Activated CD4-positive, alpha-beta T cell treated with anti-CD3 and anti-CD28 coated beads, Interleukin-2, amount 50 U/mL, for 48 hours (primary cell): ENCODE measurements around the gene KCNH5.

ENCODE experiments used
- DNase-seq, 2 experiments: peaks; one replicate each; pipeline ENCODE4 v3.0.0-alpha.2; 2020

The KCNH5 gene

GRCh38 chr14:62736048-62737043 is 308.9 kb downstream of the KCNH5 start:
- DNase-seq, result no peak

GRCh38 chr14:62734831-62735230 is 310.4 kb downstream of the KCNH5 start:
- no peak for DNase-seq

- no peak for DNase-seq
These were observed 322.9 kb downstream of the KCNH5 start for GRCh38 chr14:62722406-62722805.

- no peak for DNase-seq
These were observed 326.6 kb downstream of the KCNH5 start for GRCh38 chr14:62718629-62719028.

- no peak for DNase-seq
These were observed 333.8 kb downstream of the KCNH5 start for GRCh38 chr14:62711351-62712023.

GRCh38 chr14:62710811-62711210 is 334.4 kb downstream of the KCNH5 start:
- DNase-seq, result no peak

- no peak for DNase-seq
These were observed 335.5 kb downstream of the KCNH5 start for GRCh38 chr14:62709773-62710172.

- no peak for DNase-seq
These were observed 339.0 kb downstream of the KCNH5 start for GRCh38 chr14:62706217-62706616.

GRCh38 chr14:62697461-62697860 is 347.8 kb downstream of the KCNH5 start:
- no peak for DNase-seq

- no peak for DNase-seq
These were observed 348.3 kb downstream of the KCNH5 start for GRCh38 chr14:62696929-62697328.

GRCh38 chr14:62696331-62696924 is 348.8 kb downstream of the KCNH5 start:
- no peak for DNase-seq

- no peak for DNase-seq
These were observed 351.2 kb downstream of the KCNH5 start for GRCh38 chr14:62694075-62694474.

- no peak for DNase-seq
These were observed 352.7 kb downstream of the KCNH5 start for GRCh38 chr14:62692490-62693106.

GRCh38 chr14:62691647-62692489 is 353.4 kb downstream of the KCNH5 start:
- no peak for DNase-seq

GRCh38 chr14:62689733-62690132 is 355.5 kb downstream of the KCNH5 start:
- DNase-seq, result no peak

- DNase-seq, result no peak
These were observed 357.4 kb downstream of the KCNH5 start for GRCh38 chr14:62687818-62688217.

GRCh38 chr14:62684376-62684775 is 360.9 kb downstream of the KCNH5 start:
- no peak for DNase-seq

- no peak for DNase-seq
These were observed 363.1 kb downstream of the KCNH5 start for GRCh38 chr14:62682208-62682607.

GRCh38 chr14:62674563-62675237 is 370.6 kb downstream of the KCNH5 start:
- DNase-seq, result no peak

GRCh38 chr14:62673014-62673755 is 372.1 kb downstream of the KCNH5 start:
- DNase-seq, result no peak

- no peak for DNase-seq
These were observed 374.7 kb downstream of the KCNH5 start for GRCh38 chr14:62670526-62670925.
